Naive thymus-derived CD4-positive, alpha-beta T cell (primary cell): ENCODE results near the gene NSL1. TPM values are rescaled to one million over a fixed set of nuclear protein-coding genes. Genes with fewer than 3 reads are reported as not detected.
"Not testable (repeated sequence)": the region's sequence is repeated elsewhere in the genome, so short reads cannot be mapped to it uniquely, and the experiment has no call there.

ENCODE experiments used
- ATAC-seq: fragments of 150-1000 bp; cut with Tn5 transposase; 2 replicates; pipeline ENCODE4 v1.10.0; 2021; ENCODE audit warnings: mild to moderate bottlenecking, moderate library complexity
- CTCF ChIA-PET: fragments of 350-600 bp; sonication (Branson Sonifier 250); formaldehyde crosslinking; loops from one replicate; lab custom pipeline; 2021; ENCODE audit warnings: antibody characterized with exemption; lab: Charles Lee
- POLR2A ChIA-PET: fragments of 350-600 bp; sonication (Branson Sonifier 250); formaldehyde crosslinking; loops from one replicate; lab custom pipeline; 2021; ENCODE audit warnings: antibody characterized with exemption, inconsistent platforms; lab: Charles Lee
- DNase-seq, 9 donors: peaks; one replicate each; pipeline versions ENCODE4 v3.0.0 to v3.0.0-alpha.2; 2020 to 2022; ENCODE audit warnings: mixed read lengths in 1 of 9
- H3K27ac ChIP-seq: one replicate; pipeline ENCODE4 v1.7.0; 2013; ENCODE audit warnings: mild to moderate bottlenecking, low read depth, low read length, moderate library complexity
- H3K27me3 ChIP-seq, 2 donors: one replicate each; pipeline ENCODE4 v1.7.0; 2013; ENCODE audit warnings: low read length in 2 of 2, mild to moderate bottlenecking in 2 of 2, moderate library complexity in 2 of 2; ENCODE audit not compliant: control insufficient read depth in 2 of 2, insufficient read depth in 2 of 2
- H3K36me3 ChIP-seq, 3 experiments: 1 replicate in 2 of 3; 2 replicates in 1 of 3; pipeline ENCODE4 v1.7.0; 2013; ENCODE audit warnings: low read length in 3 of 3, mild to moderate bottlenecking in 3 of 3, moderate library complexity in 1 of 3; ENCODE audit not compliant: insufficient read depth in 3 of 3, control insufficient read depth in 2 of 3
- H3K4me1 ChIP-seq, 2 donors: one replicate each; pipeline ENCODE4 v1.7.0; 2013; ENCODE audit warnings: low read length in 2 of 2, mild to moderate bottlenecking in 2 of 2, moderate library complexity in 1 of 2; ENCODE audit not compliant: control insufficient read depth in 2 of 2, insufficient read depth in 2 of 2
- H3K4me3 ChIP-seq: 2 replicates; pipeline ENCODE4 v1.7.0; 2013; ENCODE audit warnings: mild to moderate bottlenecking, low read length
- H3K9me3 ChIP-seq, 3 experiments: 1 replicate in 2 of 3; 2 replicates in 1 of 3; pipeline ENCODE4 v1.7.0; 2013; ENCODE audit warnings: low read length in 3 of 3; ENCODE audit not compliant: control insufficient read depth in 2 of 3
- H3K27ac Mint-ChIP-seq, 9 donors: one replicate each; pipeline ENCODE4 v1.8.0; 2020 to 2022; ENCODE audit warnings: mixed read lengths in 9 of 9, mild to moderate bottlenecking in 8 of 9, moderate library complexity in 5 of 9, inconsistent platforms in 2 of 9
- H3K27me3 Mint-ChIP-seq, 5 donors: one replicate each; pipeline ENCODE4 v1.8.0; 2021 to 2022; ENCODE audit warnings: mixed read lengths in 5 of 5, mild to moderate bottlenecking in 1 of 5
- H3K36me3 Mint-ChIP-seq, 5 donors: one replicate each; pipeline ENCODE4 v1.8.0; 2020 to 2022; ENCODE audit warnings: mixed read lengths in 5 of 5, mild to moderate bottlenecking in 3 of 5, inconsistent platforms in 1 of 5
- H3K4me1 Mint-ChIP-seq, 7 donors: one replicate each; pipeline ENCODE4 v1.8.0; 2020 to 2022; ENCODE audit warnings: mixed read lengths in 7 of 7, mild to moderate bottlenecking in 3 of 7, inconsistent platforms in 1 of 7
- H3K4me3 Mint-ChIP-seq, 10 donors: one replicate each; pipeline ENCODE4 v1.8.0; 2020 to 2022; ENCODE audit warnings: mild to moderate bottlenecking in 10 of 10, mixed read lengths in 10 of 10, moderate library complexity in 6 of 10, inconsistent platforms in 2 of 10
- H3K9me3 Mint-ChIP-seq, 11 donors: one replicate each; pipeline ENCODE4 v1.8.0; 2020 to 2022; ENCODE audit warnings: mixed read lengths in 11 of 11, mild to moderate bottlenecking in 4 of 11, inconsistent platforms in 1 of 11, moderate library complexity in 1 of 11
- intact Hi-C, 2 donors: fragments of 100-400 bp; cut with micrococcal nuclease; formaldehyde crosslinking; loops; one replicate each; pipeline ENCODE4 v1.15.1; 2023
- polyA plus RNA-seq, 2 donors: library from polyadenylated mRNA; unstranded; fragments of 300-500 nt; fragmentation: Illumina TruSeq; gene quantifications; one replicate each; pipeline ENCODE4 v1.2.3, GENCODE V29; 2021
- total RNA-seq, 6 experiments: library from RNA in 5 of 6; stranded (reverse) in 5 of 6; gene quantifications; 1 replicate in 5 of 6; 2 replicates in 1 of 6; pipeline ENCODE4 v1.2.3 and lab custom pipeline; 2021 to 2026

The NSL1 gene
- total and polyA plus RNA-seq, 7 experiments from 2014 or later: 22.3 to 79.3 (median 37.7) TPM

GRCh38 chr1:212769459-212770167 lies 22.0 kb downstream of the NSL1 start:
- H3K27me3 ChIP-seq: no peaks in the 10 kb centered on the region
- Mint-ChIP-seq H3K9me3 (peaks cover 15 to 60% (median 35%) of the 10 kb centered on the region in 11 donors), H3K4me3 (peak overlapping the region in 2 of 10 donors; percentile 17 to 19), H3K4me1 (peaks cover 12 to 52% (median 37%) of the 10 kb centered on the region in 7 donors), H3K27ac (peak overlapping the region in 7 of 9 donors; percentile 39 to 79 (median 67)), H3K36me3 (peaks cover 28 to 82% (median 77%) of the 10 kb centered on the region in 5 donors), H3K27me3 (no peaks in the 10 kb centered on the region)
- H3K27ac ChIP-seq: no peak overlapping the region
- intact Hi-C loops: no loop called here
- H3K4me1 ChIP-seq: no peaks in the 10 kb centered on the region
- CTCF ChIA-PET: interaction anchor here (1.3 kb wide), 1 partner anchor 20 kb away, joined by 3 read pairs; no protein-coding TSS in a partner anchor
- H3K9me3 ChIP-seq: peaks cover 0 to 18% (median 17%) of the 10 kb centered on the region in 3 experiments
- H3K4me3 ChIP-seq: no peak overlapping the region
- no peak for ATAC-seq
- DNase-seq: peak in 4 of 9 donors; percentile 8 to 40 (median 20)
- H3K36me3 ChIP-seq: peaks cover 0 to 15% (median 0%) of the 10 kb centered on the region in 3 experiments
- POLR2A ChIA-PET: interaction anchor here (1.6 kb wide), 1 partner anchor 51 kb away, joined by 4 read pairs; no protein-coding TSS in a partner anchor

GRCh38 chr1:212766825-212767224 lies 24.8 kb downstream of the NSL1 start:
- CTCF ChIA-PET, H3K27me3 ChIP-seq, intact Hi-C loops, H3K27me3 Mint-ChIP-seq, POLR2A ChIA-PET, H3K4me1 ChIP-seq, ATAC-seq, H3K4me3 ChIP-seq, H3K27ac ChIP-seq, H3K4me3 Mint-ChIP-seq, DNase-seq: not testable (repeated sequence)
- Mint-ChIP-seq H3K4me1 (peaks cover 10 to 55% (median 40%) of the 10 kb centered on the region in 7 donors), H3K27ac (peak overlapping the region in 1 of 9 donors; percentile 14), H3K36me3 (peaks cover 29 to 75% (median 66%) of the 10 kb centered on the region in 5 donors), H3K9me3 (peaks cover 15 to 57% (median 35%) of the 10 kb centered on the region in 11 donors)
- Histone ChIP-seq H3K9me3 (peaks cover 0 to 18% (median 17%) of the 10 kb centered on the region in 3 experiments), H3K36me3 (peaks cover 0 to 15% (median 0%) of the 10 kb centered on the region in 3 experiments)

- ATAC-seq, H3K27ac ChIP-seq, H3K4me3 ChIP-seq, H3K27me3 Mint-ChIP-seq, H3K27me3 ChIP-seq, DNase-seq, H3K36me3 ChIP-seq, CTCF ChIA-PET, H3K4me1 ChIP-seq: not testable (repeated sequence)
- POLR2A ChIA-PET: interaction anchor here (1.0 kb wide), 1 partner anchor 27 kb away, joined by 5 read pairs; the partner anchor contains the start of genes NSL1 and TATDN3
- peak overlapping the region in 3 of 9 donors; percentile 2 to 11 (median 3) for H3K27ac Mint-ChIP-seq
- H3K4me3 Mint-ChIP-seq: peak overlapping the region in 1 of 10 donors; percentile 23
- peaks cover 0 to 17% (median 10%) of the 10 kb centered on the region in 3 experiments for H3K9me3 ChIP-seq
- H3K4me1 Mint-ChIP-seq: peaks cover 13 to 60% (median 47%) of the 10 kb centered on the region in 7 donors
- peaks cover 12 to 40% (median 26%) of the 10 kb centered on the region in 11 donors for H3K9me3 Mint-ChIP-seq
- intact Hi-C loops: loop anchor here (5.0 kb wide), 1 partner anchor 287 kb away; no protein-coding TSS in a partner anchor
- peaks cover 22 to 64% (median 56%) of the 10 kb centered on the region in 5 donors for H3K36me3 Mint-ChIP-seq
These were observed 26.8 kb downstream of the NSL1 start for GRCh38 chr1:212764718-212765281.

- H3K4me3 Mint-ChIP-seq: no peak overlapping the region
- Histone ChIP-seq H3K27ac (no peak overlapping the region), H3K36me3 (peaks cover 0 to 5% (median 0%) of the 10 kb centered on the region in 3 experiments), H3K9me3 (no peaks in the 10 kb centered on the region), H3K27me3 (no peaks in the 10 kb centered on the region), H3K4me1 (no peaks in the 10 kb centered on the region), H3K4me3 (no peak overlapping the region)
- H3K27ac Mint-ChIP-seq: peak overlapping the region in 2 of 9 donors; percentile 25 to 61
- intact Hi-C loops: loop anchor here (5.0 kb wide), 1 partner anchor 286 kb away; no protein-coding TSS in a partner anchor
- ATAC-seq (no peak), DNase-seq (no peak)
- CTCF ChIA-PET: interaction anchor here (1.0 to 1.6 kb wide), 4 partner anchors 10 to 98 kb away, joined by 3 to 9 read pairs (median 4); no protein-coding TSS in a partner anchor
- H3K36me3 Mint-ChIP-seq: peaks cover 18 to 48% (median 41%) of the 10 kb centered on the region in 5 donors
- H3K27me3 Mint-ChIP-seq: no peaks in the 10 kb centered on the region
- POLR2A ChIA-PET: no interaction called here
- peaks cover 10 to 59% (median 42%) of the 10 kb centered on the region in 7 donors for H3K4me1 Mint-ChIP-seq
- peaks cover 6 to 20% (median 13%) of the 10 kb centered on the region in 11 donors for H3K9me3 Mint-ChIP-seq
These were observed 28.7 kb downstream of the NSL1 start for GRCh38 chr1:212762839-212763238.

- Histone ChIP-seq H3K4me1 (no peaks in the 10 kb centered on the region), H3K27me3 (no peaks in the 10 kb centered on the region), H3K36me3 (peaks cover 0 to 5% (median 0%) of the 10 kb centered on the region in 3 experiments), H3K27ac (no peak overlapping the region), H3K9me3 (no peaks in the 10 kb centered on the region), H3K4me3 (no peak overlapping the region)
- Mint-ChIP-seq H3K4me1 (peaks cover 10 to 63% (median 41%) of the 10 kb centered on the region in 7 donors), H3K36me3 (peaks cover 18 to 44% (median 35%) of the 10 kb centered on the region in 5 donors), H3K27me3 (no peaks in the 10 kb centered on the region), H3K27ac (no peak overlapping the region), H3K4me3 (no peak overlapping the region), H3K9me3 (peaks cover 3 to 14% (median 9%) of the 10 kb centered on the region in 11 donors)
- DNase-seq (no peak), ATAC-seq (no peak)
- intact Hi-C loops: loop anchor here (5.0 kb wide), 1 partner anchor 285 kb away; no protein-coding TSS in a partner anchor
- ChIA-PET CTCF (interaction anchor here (0.8 to 1.6 kb wide), 7 partner anchors 10 to 97 kb away, joined by 3 to 9 read pairs (median 4); no protein-coding TSS in a partner anchor), POLR2A (no interaction called here)
These were observed 29.3 kb downstream of the NSL1 start for GRCh38 chr1:212762234-212762633.
